HG03159 (cell line): ENCODE data around the gene MCCC1.
"Not testable (repeated sequence)": the region's sequence is repeated elsewhere in the genome, so short reads cannot be mapped to it uniquely, and the experiment has no call there.

Experiments used
- ATAC-seq: cut with Tn5 transposase; IDR thresholded peaks from one replicate; pipeline ENCODE4 v1.9.1; 2021; ENCODE audit warnings: mild to moderate bottlenecking, moderate library complexity; ENCODE audit not compliant: unreplicated experiment

Gene MCCC1

DNA sequence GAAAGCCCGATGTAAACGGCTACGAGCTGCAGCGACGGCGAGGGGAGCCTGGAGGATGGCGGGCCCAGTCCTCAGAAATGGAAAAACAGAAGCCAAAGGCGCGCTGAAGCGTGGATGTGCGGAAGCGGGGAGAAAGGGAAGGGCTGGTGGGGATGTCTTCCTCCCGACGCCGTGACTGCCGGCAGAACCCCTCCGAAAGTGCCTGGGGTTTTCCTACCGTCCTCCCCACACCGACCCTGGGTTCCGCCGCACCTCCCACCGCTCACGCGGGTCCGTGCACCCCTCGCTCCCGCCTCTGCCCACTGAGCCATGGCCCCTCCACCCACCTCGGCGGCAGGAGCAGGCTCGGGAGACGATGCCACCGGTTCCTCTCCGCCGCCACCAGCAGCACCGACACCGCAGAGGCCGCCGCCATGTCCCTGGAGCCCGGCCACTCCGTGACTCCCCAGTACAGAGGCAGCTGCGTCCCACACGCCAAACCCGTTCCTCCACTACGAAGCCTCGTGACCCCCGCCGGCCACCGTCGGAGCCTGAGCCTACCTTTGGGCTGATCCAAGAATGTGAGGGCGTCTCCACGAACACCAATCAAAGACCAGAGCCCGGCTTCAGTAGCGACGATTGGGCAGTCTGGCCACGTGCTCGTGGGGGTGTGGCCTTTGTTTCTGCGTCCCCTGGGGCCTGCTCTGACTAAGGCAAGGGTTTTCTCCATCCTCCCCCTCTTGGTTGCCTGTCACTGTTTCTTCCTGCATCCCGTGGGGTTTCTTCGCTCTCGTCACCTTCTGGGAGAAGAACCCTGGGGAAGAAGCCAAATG lies at the start of gene MCCC1:
Gene MCCC1 (minus strand): TSS at position 471 of the 812 bp plus-strand sequence. CDS start 56 bp downstream, at position 415.
- peak; percentile 99 for ATAC-seq

DNA sequence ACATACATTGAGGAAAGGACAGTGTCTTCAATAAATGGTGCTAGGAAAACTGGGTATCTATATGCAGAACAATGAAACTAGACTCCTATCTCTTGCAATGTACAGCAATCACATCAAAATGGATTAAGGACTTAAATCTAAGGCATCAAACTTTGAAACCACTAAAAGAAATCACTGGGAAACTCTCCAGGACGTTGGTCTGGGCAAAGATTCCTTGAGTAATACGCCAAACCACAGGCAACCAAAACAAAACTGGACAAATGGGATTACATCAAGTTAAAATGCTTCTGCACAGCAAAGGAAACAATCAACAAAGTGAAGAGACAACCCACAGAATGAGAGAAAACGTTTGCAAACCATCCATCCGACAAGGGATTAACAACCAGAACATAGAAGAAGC lies 48.8 kb upstream of the MCCC1 start:
- ATAC-seq: no peak

GRCh38 chr3:183144363-183144762 lies 45.1 kb upstream of the MCCC1 start:
- no peak for ATAC-seq

- no peak for ATAC-seq
Measured at GRCh38 chr3:183142199-183142598, 42.9 kb upstream of the MCCC1 start.

DNA sequence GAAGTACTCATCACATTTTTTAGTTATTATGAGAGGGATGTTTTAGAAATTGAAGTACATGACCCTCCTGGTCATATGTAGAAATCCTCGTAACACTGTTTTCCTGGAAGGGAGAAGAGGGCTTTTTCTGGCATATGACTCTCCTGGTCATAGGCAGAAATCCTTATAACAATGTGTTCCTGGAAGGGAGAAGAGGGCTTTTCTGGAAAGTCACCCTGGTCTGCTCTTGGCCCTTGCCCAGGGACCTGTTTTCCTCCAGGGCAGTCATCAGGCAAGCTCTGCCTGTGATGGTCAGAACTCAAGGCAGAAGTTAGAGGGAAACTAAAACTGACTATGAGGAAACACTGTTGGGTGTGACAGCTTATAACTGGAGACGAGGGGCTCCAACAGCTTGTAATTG lies 35.5 kb upstream of the MCCC1 start:
- no peak for ATAC-seq

- ATAC-seq: no peak
Measured at GRCh38 chr3:183132409-183132808, 33.1 kb upstream of the MCCC1 start.

GRCh38 chr3:183131735-183132134 lies 32.4 kb upstream of the MCCC1 start:
- no peak for ATAC-seq

DNA sequence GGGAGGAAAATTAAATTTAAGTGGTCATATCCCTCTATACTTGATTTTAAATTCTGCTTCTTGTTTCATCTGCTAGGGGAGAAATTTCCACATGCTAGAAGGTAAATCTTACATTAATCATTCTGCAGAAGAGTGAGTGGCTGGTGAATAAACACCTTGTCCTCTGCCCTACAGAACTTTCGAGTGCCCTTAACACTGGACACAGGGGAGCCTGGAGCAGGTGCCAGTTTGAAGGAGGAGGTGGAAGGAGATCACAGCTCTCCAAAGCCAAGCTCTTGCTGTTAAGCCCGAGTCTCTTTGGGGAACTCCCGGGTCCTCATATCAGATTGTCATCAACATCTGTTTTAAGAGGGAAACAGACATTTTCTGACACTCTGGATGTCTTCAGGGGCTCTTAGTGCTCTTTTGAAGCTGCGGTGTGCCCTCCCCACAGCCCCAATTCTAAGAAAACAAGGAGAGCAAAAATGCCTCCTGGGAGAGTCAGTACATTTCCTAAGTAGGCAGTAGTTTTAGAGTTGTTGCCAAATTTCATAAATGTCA lies 32.0 kb upstream of the MCCC1 start:
- ATAC-seq: no peak

DNA sequence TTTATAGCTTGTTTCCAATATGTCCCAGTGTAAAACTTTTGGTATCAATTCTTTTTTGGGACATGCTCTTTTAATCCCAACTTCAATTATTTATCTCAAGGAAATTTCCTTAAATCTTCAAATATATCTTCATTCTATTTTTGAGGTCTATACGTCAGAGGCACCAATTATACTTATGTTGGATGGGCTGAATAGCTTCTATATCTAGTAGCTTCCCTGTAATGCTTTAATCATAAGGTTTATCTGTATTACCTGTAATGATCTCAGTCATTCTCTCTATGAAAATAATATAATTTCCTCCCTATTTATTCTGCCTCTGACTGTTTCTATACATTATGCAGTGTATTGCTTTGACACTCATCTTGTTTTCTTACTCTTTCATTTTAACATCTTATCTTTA lies 29.9 kb upstream of the MCCC1 start:
- no peak for ATAC-seq

GRCh38 chr3:183128709-183129108 lies 29.4 kb upstream of the MCCC1 start:
- no peak for ATAC-seq

- ATAC-seq: no peak
Measured at GRCh38 chr3:183123891-183124290, 24.6 kb upstream of the MCCC1 start.

DNA sequence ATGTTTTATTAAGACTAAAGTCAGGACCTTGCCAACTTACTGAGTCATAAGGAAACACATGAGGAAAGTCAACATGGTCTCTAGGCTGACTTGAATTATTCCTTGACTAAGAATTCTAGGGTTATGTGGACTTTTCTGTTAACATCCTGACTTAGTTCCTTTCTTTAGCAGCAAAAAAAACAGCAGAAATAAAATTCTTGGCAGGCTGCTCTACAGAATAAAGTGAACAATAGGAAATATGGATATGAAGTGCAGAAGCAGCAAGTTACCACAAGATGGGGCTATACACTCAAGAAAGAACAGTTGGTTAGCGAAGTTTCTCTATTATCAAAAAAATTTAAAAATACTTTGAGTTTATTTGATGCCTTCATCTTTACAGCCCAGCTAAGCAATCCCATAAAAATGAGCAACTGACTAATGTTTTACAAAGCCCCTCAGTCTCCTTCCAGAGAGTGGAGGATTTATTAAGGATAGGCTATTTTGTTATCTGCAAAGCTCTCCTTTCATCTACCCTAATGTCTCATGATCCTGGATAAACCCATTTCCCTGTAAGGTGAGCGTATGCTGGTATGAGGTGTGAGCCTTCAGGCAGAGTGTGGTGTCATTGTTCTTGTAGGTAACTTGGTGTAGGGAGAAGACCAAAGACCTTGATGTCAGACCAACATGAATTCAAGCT lies 23.1 kb upstream of the MCCC1 start:
- ATAC-seq: no peak

GRCh38 chr3:183120538-183121215 lies 21.4 kb upstream of the MCCC1 start:
- no peak for ATAC-seq

- ATAC-seq: no peak
Measured at GRCh38 chr3:183117056-183117455, 17.8 kb upstream of the MCCC1 start.

GRCh38 chr3:183116025-183116614 lies 16.8 kb upstream of the MCCC1 start:
- ATAC-seq: peak; percentile 80

DNA sequence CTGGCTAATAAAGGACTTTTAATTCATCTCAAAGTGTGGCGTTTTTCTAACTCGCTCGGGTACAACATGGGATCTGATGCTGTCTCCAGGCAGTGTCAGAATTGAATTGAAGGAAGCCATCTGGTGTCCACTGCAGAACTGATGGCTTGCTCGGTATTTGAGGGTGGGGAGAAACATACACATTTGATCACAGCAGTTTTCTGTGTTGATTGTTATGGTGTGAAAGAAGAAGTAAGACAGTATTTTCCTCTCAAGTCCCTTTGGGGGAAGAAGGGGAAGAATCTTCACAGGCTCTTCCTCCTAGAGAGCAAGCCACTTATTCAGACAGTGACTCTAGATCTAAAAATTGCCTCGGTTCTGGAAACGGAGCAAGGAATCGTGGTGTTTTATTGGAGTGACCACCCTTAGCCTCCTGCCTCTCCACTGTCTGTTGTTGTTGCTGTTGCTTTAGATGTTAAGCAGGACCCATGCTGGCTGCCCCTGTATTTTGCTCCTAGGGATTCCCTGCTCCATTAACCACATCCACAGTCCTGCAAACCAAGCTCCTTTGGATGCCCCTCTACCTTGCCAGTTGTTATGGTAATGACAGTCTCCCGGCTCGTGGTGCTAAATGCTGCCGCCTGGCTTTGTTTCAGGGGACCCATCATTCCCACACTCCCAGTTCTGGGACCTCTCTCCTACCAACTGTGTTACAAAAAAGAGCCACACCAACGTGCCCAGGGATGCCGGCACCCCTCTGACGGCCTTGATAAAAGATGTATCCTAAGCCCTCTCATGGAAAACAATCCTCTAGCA lies 15.3 kb upstream of the MCCC1 start:
- no peak for ATAC-seq

DNA sequence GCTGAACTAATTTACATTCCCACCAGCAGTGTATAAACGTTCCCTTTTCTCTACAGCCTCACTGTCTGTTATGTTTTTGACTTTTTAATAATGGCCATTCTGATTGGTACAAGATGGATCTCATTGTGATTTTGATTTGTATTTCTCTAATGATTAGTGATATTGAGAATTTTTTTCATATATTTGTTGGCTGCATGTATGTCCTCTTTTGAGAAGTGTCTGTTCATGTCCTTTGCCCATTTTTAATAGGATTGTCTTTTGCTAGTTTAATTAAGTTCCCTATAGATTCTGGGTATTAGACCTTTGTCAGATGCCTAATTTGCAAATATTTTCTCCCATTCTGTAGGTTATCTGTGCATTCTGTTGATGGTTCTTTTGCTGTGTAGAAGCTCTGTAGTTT lies 10.6 kb upstream of the MCCC1 start:
- not testable (repeated sequence) for ATAC-seq

- ATAC-seq: no peak
Measured at GRCh38 chr3:183108470-183108869, 9.2 kb upstream of the MCCC1 start.

DNA sequence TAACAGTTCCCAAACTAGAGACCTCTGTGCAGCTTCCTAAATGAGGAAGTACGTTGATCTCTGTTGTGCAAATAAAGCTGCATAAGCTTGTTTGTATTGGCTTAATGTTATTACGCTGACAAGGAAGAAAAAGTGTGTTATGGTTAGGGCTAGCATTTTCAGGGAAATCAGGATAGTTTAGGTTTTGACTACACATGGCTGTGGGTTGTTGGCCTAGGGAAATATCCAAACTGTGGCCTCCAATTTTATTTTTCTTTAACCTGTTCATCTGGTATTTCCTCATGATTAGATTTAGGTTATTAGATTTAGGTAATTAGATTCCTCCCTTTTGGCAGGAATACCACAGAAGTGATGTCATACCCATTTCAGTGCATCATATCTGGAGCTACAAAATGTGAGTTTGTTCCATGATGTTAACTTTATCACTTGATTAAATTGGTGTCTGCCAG lies 8.7 kb upstream of the MCCC1 start:
- no peak for ATAC-seq

GRCh38 chr3:183107372-183107771 lies 8.1 kb upstream of the MCCC1 start:
- ATAC-seq: not testable (repeated sequence)
